HG03558 (cell line): Measurements from ENCODE around the gene GALNTL6.

Experiments used
- ATAC-seq: cut with Tn5 transposase; IDR thresholded peaks from one replicate; pipeline ENCODE4 v1.9.1; 2021; ENCODE audit warnings: moderate number of reproducible peaks; ENCODE audit not compliant: unreplicated experiment; ENCODE audit errors: extremely low read depth

The GALNTL6 gene

DNA sequence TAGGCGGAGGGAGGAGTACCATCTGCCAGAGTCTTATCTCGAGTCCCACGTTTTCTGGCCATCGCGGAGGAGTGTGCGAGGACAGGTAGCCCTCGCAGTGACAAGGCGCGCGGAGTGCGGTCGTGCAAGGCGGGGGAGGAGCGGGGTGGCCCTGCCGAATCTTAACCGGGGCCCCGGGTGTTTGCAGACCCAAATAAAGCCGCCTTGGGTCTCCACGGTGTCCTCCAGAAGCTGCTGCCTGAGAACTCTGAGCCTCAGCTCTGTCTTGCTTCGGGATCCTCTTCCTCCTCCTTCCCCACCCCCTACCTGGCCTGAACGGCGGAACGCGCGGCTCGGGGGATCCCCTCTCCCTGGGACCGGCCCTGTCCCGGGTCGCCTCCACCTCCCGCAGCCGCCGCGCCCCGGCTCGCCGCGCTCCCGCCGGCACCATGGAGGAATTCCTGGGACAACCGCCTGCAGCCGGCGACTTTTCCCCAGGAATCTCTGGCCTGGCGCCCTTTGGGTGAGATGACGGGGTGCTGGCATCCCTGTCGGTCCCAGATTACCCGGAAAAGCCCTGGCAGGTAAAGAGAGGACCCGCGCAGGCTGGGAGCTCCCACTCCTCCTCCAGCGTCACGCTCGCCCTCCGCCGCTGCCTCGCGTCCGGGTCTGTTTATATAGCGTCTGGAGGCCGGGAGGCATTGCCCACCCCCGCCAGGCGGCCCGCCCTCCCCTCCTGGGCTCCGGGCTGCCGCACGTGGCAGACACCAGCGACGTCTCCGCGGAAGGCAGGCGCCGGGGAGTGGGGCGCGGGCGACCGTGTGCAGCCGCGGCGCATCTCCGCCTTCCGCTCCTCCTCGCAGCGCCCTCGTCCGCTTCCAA is at the start of gene GALNTL6:
Gene GALNTL6, plus strand, starts transcription at position 740 of the 861 bp plus-strand sequence.
- ATAC-seq = no peak

DNA sequence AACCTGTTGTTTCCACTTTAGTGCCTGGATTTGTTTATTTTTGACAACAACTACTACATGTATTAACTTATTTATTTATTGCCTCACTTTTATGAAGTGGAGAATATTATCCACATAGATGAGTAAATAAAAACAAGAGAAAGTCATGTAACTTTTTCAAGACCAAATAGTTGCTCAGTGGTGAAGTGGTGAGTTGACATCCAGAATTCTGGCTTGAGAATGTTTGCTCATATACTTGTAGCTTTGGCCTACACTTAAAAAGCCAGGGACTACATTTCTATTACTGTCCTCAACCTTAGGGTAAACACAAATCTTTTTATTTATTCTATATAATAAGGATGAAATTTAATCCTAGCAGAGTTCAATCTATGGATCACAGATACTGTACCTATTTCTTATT is 47.7 kb upstream of the GALNTL6 start:
- no peak for ATAC-seq

DNA sequence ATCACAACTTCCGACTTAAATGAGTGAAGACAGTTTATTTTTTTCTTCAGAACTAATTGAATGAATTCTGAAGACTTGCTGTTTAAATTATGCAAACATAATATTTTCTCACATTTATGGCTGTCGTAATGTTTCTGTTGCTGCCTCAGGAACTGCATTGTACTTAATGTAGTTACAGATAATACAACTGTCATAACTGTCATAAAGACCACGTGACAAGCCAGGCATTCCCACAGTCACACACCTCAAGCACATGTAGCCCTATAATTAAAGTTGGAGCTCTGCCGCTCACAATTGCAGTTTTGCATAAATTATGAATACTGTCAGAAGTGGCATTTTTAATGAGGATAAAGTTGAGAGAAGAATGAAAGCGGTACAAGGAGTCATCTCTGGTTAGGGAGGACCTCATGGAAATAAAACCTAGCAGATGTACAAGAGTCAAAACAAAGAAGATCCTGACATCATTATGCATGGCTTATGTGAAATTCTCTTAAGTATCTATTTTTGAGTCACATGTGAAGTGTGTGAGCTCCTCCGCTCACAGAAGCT is 38.5 kb upstream of the GALNTL6 start:
- no peak for ATAC-seq

DNA sequence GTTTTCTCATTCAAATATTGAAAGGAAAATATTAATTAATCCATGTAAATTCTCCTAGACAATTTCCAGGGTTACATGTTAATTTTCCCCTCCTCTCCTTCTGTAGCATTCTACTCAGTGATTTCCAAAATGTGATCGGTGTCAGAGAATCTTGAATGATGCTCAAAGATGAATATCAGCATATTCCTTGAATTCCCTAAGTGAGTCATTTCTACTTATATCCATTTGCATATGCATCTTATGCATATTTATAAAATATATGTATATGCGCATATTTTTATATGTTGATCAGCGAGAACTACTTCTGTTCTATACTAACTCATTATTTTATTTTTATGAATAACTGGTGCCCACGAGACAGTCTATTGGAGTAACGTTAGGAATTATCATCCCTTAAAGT is 33.9 kb upstream of the GALNTL6 start:
- ATAC-seq = no peak

DNA sequence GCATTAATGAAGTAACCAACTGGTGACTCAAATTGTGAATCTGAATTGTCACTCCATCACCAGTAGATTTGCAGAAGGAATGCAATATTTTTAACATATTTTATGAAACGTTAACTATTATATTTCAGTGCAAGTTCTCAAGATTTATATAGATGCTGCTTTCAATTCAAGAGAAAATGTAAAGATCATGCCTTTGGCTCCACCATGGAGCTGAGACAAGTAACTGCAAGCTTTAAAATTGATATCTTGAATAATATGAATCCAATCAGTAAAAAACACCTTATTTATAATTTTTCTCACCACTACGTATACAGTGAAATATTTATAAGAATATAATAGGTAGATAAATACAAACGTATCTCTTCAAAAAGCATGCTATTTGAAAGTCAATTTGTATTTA is 27.8 kb upstream of the GALNTL6 start:
- no peak for ATAC-seq

DNA sequence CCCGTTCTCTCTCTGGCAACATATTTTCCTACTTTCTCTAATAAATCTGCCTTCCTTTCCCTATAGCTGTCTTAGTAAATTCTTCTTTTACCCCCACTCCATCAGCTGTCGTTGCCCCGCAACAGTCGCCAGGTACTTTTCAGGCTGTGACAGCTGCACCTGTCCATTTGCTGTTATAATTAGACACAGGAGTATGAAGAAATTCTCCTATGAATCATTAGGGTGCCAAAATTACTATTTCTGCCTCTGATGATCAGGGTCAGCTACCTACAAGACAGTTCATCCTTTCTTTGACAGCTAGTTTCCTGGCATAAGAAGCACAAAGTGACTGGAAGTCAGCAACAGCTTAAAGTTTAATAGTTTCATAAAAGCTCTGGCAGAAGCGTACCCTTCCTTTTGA is 19.5 kb upstream of the GALNTL6 start:
- ATAC-seq = no peak

DNA sequence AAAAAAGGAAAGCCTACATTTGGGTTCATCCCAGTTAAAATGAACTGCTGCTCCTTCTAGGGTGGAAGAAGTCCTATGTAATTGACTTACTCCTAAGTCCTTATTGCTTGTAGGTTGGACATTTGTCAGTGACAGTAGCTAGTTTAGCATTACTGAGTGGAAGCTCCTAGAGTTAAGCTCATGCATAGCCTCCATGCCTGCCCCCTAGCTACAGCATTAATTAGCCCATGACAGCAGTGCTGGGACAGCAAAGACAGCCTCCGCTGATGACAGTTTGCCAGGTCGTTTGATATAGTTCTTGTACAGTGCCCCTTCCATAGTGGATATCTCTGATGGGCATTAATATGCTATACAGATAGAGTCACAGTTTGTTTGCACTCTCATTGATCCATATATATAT is 18.7 kb upstream of the GALNTL6 start:
- ATAC-seq = no peak

DNA sequence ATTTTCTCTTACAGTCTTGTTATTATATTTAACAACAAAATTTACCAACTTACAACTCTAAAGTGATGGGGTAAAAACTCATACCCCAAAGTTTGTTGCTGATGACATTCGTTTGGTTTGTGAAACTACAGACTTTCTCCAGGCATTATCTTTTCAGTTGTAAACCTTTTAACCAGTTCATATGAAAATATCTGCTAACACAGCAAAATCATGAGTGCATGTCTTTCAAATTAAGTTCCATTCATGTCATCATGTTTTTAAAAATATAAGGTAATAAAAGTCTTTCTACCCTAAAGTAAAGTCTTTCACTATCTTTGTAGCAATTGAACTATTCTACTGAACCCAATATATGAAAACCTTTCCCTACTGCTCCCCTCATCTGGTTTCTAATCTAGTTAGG is 3.4 kb upstream of the GALNTL6 start:
- ATAC-seq = no peak

DNA sequence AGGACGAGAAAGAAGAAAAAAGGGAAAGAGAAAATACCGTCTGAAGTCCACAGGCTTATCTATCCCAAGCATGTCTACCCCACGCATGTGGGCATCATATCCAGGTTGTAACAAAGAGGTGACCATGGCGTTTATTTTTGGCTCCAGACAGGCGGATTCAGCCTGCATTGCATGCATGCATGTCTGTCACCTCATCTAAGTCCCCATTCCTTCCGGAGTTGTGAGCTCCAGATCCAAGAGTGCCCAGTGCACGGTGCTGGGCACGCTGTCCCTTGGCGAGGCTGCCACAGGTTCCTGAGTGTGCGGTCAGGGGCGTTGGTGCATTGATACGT is 905 bp upstream of the GALNTL6 start:
- no peak for ATAC-seq

DNA sequence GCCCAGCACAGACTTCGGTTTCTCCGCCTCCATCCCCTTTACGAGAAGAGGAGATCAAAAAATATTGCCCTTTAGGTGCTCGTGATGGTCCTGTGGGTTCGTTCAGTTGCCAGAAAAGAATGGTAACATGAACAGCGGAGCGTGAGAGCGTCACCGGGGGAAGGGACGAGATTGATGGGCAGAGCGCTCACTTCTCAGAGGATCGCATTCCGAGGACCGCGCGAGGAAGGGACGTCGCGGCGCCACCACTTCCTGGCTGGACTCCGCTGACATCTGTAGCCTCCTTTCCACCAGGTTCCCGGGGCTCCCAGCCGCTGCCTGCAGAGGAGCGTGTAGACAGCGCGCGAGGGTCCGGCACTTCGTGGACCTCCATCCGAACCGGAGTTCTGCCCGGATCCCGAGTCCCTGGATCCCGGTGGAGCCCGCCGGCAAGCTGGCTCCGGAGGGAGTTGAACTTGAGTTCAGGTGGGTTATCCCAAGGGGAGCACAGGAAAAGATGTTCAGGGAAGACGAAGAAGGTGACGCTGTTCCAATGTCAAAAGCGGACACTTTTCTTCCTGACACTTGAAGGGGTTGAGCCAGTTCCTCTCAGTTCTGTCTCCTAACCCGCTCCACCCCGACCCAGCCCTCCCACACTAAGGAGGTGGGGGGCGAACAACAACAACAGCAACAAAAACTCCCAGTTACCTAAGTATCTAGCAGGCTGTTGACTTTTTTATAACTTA is 484 bp downstream of the GALNTL6 start:
- no peak for ATAC-seq

DNA sequence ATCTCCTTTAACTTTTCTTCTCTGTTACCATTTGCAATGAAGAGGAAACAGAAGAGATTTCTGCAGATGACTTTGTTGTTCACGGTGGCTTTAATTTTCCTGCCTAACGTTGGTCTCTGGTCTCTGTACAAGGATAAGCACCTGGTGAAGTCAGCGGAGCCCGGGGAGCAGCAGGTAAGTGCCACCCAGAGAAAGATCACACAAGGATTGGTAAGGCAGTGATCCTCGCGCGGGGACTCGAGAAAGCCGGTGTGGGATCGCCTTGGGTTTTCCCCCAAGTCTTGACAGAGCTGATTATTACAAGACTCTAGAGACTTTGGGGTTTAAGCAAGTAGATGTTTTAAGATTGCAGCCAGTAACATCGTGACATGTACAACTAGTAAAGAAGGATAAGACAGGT is 1.3 kb downstream of the GALNTL6 start:
- ATAC-seq = no peak

DNA sequence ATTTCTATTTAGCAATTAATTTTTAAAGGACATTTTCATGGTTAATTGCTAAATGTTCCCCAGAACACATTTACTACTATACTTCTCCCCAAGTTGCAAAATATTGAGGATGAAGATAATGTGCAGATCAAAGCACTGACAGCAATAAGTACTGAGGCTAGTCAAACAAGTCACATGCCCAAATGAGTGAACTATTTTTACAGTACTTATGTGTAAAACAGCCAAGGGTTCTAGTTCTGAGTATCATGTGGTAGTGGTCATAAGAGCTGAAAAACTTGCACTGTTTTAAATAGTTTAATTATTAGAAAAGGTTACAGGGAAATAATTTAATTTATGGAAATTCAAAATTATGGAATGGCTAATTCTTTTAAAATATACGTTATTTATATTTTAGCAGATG is 3.8 kb downstream of the GALNTL6 start:
- ATAC-seq = no peak

DNA sequence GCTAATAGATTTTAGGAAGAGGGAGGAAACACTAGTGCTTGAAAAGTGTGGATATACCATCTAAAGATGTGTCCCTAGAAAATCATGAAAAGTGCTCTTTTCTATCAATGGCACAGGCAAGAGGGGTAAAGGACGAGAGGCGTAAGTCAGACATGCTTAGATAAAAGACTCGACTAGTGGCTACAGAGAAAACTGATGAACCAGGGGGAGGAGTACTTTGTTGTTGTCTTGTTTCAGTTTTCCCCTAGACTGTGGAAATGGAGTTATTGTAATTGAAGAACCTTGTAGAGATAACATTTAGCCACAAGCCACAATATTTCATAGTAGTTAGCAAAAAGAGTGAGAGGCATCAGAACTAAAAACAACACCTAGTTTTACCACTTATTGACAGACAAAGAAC is 21.4 kb downstream of the GALNTL6 start:
- no peak for ATAC-seq

DNA sequence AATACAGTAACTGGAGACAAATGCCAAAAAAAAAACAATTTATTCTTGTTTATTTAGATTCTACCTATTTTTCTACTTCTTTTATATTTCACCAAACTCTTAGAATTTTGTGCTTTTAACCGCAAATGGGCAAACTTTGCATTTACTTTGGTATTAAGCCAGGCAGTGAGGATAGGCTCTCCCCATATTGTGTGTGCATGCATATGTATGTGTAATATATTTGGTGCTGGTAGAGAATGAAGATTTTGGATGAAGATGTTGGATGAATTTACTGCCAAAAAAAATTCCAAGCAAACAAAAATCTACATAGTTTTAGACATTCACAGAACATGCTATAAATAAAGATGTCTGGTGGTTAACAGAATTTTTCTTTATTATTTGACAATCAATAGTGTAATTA is 30.3 kb downstream of the GALNTL6 start:
- no peak for ATAC-seq

DNA sequence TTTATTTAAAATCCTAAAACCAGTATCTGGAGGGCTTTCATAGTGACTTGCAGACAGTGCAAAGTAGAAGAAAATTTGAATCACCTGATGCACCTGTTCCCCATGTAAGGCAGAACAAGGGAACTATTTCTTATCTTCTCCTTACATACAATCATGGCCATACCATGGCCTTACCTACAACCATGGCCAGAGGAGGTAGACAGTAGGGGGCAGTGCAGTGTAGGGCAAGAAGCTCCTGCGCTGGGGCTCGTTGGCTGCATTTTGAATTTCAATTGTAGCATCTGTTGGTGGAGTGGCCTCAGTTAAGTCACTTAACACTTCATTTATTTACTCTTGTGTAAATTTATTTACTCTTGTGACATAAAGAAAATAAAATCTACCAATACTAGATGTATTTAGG is 33.0 kb downstream of the GALNTL6 start:
- ATAC-seq = peak; percentile 81

DNA sequence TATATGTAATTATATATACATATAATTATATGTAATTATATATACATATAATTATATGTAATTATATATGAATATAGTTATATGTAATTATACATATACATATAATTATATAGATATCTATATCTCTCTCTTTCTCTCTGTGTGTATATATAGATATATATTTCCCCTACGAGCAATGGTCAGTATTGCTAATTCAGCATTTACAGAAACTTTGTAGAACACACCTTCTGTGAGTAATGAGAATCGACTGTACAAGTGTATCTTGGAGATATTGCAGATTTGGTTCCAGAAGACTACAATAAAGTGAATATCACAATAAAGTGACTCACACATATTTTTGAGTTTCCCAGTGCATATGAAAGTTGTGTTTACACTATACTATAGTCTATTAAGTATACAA is 33.7 kb downstream of the GALNTL6 start:
- no peak for ATAC-seq

DNA sequence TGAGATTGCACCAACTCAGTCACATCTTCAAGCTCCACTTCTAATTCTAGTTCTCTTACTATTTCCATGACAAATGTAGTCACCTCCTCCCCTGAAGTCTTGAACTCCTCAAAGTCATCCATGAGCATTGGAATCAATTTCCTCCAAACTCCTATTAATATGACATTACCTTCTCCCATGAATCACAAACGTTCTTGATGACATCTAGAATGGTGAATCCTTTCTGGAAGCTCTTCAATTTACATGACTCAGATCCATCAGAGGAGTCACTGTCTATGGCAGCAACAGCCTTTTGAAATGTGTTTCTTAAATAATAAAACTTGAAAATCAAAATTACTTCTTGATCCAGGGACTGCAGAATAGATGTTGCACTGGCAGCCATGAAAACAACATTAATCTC is 34.5 kb downstream of the GALNTL6 start:
- ATAC-seq = no peak

DNA sequence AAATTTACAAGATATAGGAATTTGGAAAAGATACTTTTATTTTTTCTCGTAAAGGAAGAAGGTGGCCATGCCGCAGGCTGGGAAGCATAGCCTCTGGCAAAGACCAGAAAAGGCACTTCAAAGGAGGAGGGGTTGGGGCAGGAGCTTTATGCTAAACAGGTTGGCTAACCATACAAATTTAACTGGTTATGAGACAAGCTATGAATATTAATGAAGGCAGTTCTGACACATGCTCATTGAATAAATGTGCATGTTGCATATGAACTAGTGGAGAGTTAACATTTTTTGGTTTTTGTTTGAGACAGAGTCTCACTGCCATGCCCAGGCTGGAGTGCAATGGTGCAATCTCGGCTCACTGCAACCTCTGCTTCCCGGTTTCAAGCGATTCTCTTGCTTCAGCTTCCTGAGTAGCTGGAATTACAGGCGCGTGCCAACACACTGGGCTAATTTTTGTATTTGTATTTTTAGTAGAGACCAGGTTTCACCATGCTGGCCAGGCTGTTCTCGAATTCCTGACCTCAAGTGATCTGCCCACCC is 36.5 kb downstream of the GALNTL6 start:
- no peak for ATAC-seq

DNA sequence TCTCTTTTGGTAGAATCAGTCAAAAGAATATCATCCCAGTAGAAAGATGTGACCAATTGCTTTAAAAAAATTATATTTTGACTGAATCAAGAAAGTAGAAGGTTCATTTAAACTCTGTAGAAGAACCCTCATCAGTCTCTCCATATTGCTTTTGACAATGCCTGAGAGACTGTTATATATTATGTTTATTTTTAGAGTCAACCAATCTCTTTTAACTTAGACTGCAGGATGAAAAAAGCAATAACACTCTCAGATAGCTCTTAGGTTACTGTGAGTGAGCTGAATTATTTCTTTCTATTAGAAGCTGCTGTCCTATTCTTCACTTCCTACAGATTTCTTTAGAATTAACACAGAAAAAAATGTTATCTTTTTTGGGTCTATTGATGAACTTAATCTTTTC is 38.1 kb downstream of the GALNTL6 start:
- no peak for ATAC-seq

DNA sequence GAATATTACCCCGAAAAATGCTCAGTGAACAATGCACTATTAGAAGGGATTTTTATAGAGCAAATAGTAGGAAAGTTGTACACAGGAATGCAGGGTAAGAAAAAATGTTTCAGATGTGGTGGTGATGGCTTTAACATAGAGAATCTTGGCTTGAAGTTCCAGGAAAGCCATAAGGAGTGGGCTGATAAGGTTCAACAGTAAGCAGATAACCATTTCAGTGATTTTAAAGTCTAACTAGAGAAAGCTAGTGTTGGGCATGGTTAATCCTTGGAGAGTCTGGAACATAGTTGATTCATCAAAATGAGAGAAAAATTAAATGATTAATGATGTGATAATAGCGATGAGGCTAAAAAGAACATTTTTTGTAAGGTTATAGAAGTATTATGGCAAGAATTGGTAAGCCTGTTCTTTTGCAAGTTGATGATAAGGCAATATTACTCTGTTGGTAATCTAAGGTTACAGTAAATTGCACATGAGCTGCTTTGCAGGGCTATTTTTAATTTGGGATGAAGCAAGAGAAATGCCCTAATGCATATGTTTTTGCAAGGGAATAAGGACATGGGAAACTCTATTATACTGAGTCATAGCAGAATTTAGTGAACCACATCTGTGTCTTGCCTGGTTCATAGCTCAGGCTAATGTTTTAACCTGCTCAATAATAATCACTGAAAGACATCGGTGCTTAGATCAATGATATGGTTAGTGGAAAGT is 44.3 kb downstream of the GALNTL6 start:
- ATAC-seq = no peak

DNA sequence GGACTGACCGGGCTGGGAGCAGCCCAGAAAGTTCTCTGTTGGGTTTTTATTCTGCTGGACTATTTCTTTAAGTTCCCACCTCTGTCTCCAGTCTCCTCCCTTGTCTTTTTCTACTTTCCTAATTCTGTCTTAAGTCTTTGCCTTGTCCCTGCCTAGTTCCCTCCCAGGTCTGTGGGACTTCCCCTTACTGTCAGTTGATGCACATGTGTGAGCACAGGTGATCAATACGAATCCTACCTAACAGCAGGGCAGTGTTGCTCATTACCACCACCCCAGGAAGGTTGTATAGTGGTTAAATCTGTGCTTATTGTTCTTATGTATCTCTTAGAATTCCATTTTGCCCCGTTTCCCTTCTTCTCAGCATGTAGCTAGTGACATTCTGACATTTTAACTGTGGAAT is 62.1 kb downstream of the GALNTL6 start:
- no peak for ATAC-seq
